ENCODE measurements around the gene SLC26A5. TPM values are rescaled to one million over a fixed set of nuclear protein-coding genes. Genes with fewer than 3 reads are reported as not detected.
"Not testable (repeated sequence)": the region's sequence is repeated elsewhere in the genome, so short reads cannot be mapped to it uniquely, and the experiment has no call there.

Gene SLC26A5, protein sequence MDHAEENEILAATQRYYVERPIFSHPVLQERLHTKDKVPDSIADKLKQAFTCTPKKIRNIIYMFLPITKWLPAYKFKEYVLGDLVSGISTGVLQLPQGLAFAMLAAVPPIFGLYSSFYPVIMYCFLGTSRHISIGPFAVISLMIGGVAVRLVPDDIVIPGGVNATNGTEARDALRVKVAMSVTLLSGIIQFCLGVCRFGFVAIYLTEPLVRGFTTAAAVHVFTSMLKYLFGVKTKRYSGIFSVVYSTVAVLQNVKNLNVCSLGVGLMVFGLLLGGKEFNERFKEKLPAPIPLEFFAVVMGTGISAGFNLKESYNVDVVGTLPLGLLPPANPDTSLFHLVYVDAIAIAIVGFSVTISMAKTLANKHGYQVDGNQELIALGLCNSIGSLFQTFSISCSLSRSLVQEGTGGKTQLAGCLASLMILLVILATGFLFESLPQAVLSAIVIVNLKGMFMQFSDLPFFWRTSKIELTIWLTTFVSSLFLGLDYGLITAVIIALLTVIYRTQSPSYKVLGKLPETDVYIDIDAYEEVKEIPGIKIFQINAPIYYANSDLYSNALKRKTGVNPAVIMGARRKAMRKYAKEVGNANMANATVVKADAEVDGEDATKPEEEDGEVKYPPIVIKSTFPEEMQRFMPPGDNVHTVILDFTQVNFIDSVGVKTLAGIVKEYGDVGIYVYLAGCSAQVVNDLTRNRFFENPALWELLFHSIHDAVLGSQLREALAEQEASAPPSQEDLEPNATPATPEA
- total RNA-seq (not detected in 2 replicates), polyA plus RNA-seq (not detected in 2 replicates), polyA minus RNA-seq (ENCODE audit: low replicate concordance) (not detected in 2 replicates)
- polyA plus RNA-seq (2012), result not detected in 2 replicates

- H3K79me2 ChIP-seq (ENCODE audit: control insufficient read depth, insufficient read depth, low read length), result no peaks in the 10 kb centered on the region
- TF ChIP-seq EZH2 (IDR thresholded peaks at IDR 0.05; ENCODE audit: low read length, missing control alignments) (no peak), CTCF (conservative IDR thresholded peaks at IDR 0.05 in 1 of 2, IDR thresholded peaks at IDR 0.05 in 1 of 2; ENCODE audit: low read depth in 1 of 2, low read length in 2 of 2) (no peak)
- H3K4me1 ChIP-seq (ENCODE audit: control insufficient read depth, extremely low read depth, insufficient read depth, low read length), result no peaks in the 10 kb centered on the region
- H3K36me3 ChIP-seq (ENCODE audit: control insufficient read depth, insufficient read depth, low read length), result no peaks in the 10 kb centered on the region
- no peak within 1 kb of the TSS for H3K27ac ChIP-seq (ENCODE audit: insufficient read depth, low read length)
- DNase-seq (ENCODE audit: low read depth in 2 of 2), result no peak
- H3K4me2 ChIP-seq (ENCODE audit: extremely low read depth, insufficient read depth, low read length), result peak within 1 kb of the TSS; percentile 83
- H2AFZ ChIP-seq (ENCODE audit: low read length), result peak within 1 kb of the TSS; percentile 34
- no peaks in the 10 kb centered on the region for H4K20me1 ChIP-seq (ENCODE audit: control insufficient read depth, extremely low read depth, insufficient read depth, low read length)
- H3K27me3 ChIP-seq (ENCODE audit: control insufficient read depth, insufficient read depth, low read length), result peaks cover 28% of the 10 kb centered on the region
- no peaks in the 10 kb centered on the region for H3K9me3 ChIP-seq (ENCODE audit: control insufficient read depth, insufficient read depth, low read depth, low read length)
- H3K4me3 ChIP-seq (replicated peaks in 1 of 4; ENCODE audit: control extremely low read depth in 1 of 4, insufficient read depth in 1 of 4, low read depth in 3 of 4, low read length in 4 of 4), result peak within 1 kb of the TSS; percentile 6 to 53 (median 28)
- H3K9ac ChIP-seq (ENCODE audit: insufficient read depth, low read length), result no peak within 1 kb of the TSS
Observed at GRCh38 chr7:103446049-103446520, at the start of gene SLC26A5. SLC26A5 (minus strand) TSS chr7:103446207; CDS start chr7:103421514, 24,693 bp downstream.

- H3K27me3 ChIP-seq (ENCODE audit: control insufficient read depth, insufficient read depth, low read length), result no peaks in the 10 kb centered on the region
- H2AFZ ChIP-seq (ENCODE audit: low read length), result no peak overlapping the region
- H4K20me1 ChIP-seq (ENCODE audit: control insufficient read depth, extremely low read depth, insufficient read depth, low read length), result no peaks in the 10 kb centered on the region
- DNase-seq (ENCODE audit: low read depth in 2 of 2), result no peak
- H3K4me2 ChIP-seq (ENCODE audit: extremely low read depth, insufficient read depth, low read length), result no peak overlapping the region
- H3K4me3 ChIP-seq (replicated peaks in 1 of 4; ENCODE audit: control extremely low read depth in 1 of 4, insufficient read depth in 1 of 4, low read depth in 3 of 4, low read length in 4 of 4), result no peak overlapping the region
- TF ChIP-seq CTCF (conservative IDR thresholded peaks at IDR 0.05 in 1 of 2, IDR thresholded peaks at IDR 0.05 in 1 of 2; ENCODE audit: low read depth in 1 of 2, low read length in 2 of 2), result no peak
- no peak for TF ChIP-seq EZH2 (IDR thresholded peaks at IDR 0.05; ENCODE audit: low read length, missing control alignments)
- H3K9ac ChIP-seq (ENCODE audit: insufficient read depth, low read length), result no peak overlapping the region
- no peaks in the 10 kb centered on the region for H3K4me1 ChIP-seq (ENCODE audit: control insufficient read depth, extremely low read depth, insufficient read depth, low read length)
- H3K9me3 ChIP-seq (ENCODE audit: control insufficient read depth, insufficient read depth, low read depth, low read length), result no peaks in the 10 kb centered on the region
- no peak overlapping the region for H3K27ac ChIP-seq (ENCODE audit: insufficient read depth, low read length)
- no peaks in the 10 kb centered on the region for H3K79me2 ChIP-seq (ENCODE audit: control insufficient read depth, insufficient read depth, low read length)
- H3K36me3 ChIP-seq (ENCODE audit: control insufficient read depth, insufficient read depth, low read length), result no peaks in the 10 kb centered on the region
Observed at GRCh38 chr7:103487419-103487818, 41.4 kb upstream of the SLC26A5 start.

DNA sequence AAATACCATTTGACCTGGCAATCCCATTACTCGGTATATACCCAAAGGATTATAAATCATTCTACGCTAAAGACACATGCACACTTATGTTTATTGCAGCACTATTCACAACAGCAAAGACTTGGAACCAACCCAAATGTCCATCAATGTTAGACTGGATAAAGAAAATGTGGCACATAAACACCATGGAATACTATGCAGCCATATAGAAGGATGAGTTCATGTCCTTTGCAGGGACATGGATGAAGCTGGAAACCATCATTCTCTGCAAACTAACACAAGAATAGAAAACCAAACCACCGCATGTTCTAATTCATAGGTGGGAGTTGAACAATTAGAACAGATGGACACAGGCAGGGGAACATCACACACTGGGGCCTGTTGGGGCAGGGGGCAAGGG lies 40.9 kb upstream of the SLC26A5 start:
- not testable (repeated sequence) for DNase-seq (ENCODE audit: low read depth in 2 of 2); H3K9ac ChIP-seq (ENCODE audit: insufficient read depth, low read length); H4K20me1 ChIP-seq (ENCODE audit: control insufficient read depth, extremely low read depth, insufficient read depth, low read length); H3K79me2 ChIP-seq (ENCODE audit: control insufficient read depth, insufficient read depth, low read length); H3K9me3 ChIP-seq (ENCODE audit: control insufficient read depth, insufficient read depth, low read depth, low read length); H3K4me1 ChIP-seq (ENCODE audit: control insufficient read depth, extremely low read depth, insufficient read depth, low read length); H3K4me3 ChIP-seq (replicated peaks in 1 of 4; ENCODE audit: control extremely low read depth in 1 of 4, insufficient read depth in 1 of 4, low read depth in 3 of 4, low read length in 4 of 4); H3K27ac ChIP-seq (ENCODE audit: insufficient read depth, low read length); H3K4me2 ChIP-seq (ENCODE audit: extremely low read depth, insufficient read depth, low read length); H2AFZ ChIP-seq (ENCODE audit: low read length); H3K36me3 ChIP-seq (ENCODE audit: control insufficient read depth, insufficient read depth, low read length); H3K27me3 ChIP-seq (ENCODE audit: control insufficient read depth, insufficient read depth, low read length)

Data from fibroblast of lung (primary cell).